RPMI8226 (cell line): Measurements from ENCODE around the gene S1PR3.
"Not testable (repeated sequence)": the region's sequence is repeated elsewhere in the genome, so short reads cannot be mapped to it uniquely, and the experiment has no call there.

Experiments
- DNase-seq: peaks from one replicate; pipeline ENCODE4 v3.0.0-alpha.2; 2015

Gene S1PR3

DNA sequence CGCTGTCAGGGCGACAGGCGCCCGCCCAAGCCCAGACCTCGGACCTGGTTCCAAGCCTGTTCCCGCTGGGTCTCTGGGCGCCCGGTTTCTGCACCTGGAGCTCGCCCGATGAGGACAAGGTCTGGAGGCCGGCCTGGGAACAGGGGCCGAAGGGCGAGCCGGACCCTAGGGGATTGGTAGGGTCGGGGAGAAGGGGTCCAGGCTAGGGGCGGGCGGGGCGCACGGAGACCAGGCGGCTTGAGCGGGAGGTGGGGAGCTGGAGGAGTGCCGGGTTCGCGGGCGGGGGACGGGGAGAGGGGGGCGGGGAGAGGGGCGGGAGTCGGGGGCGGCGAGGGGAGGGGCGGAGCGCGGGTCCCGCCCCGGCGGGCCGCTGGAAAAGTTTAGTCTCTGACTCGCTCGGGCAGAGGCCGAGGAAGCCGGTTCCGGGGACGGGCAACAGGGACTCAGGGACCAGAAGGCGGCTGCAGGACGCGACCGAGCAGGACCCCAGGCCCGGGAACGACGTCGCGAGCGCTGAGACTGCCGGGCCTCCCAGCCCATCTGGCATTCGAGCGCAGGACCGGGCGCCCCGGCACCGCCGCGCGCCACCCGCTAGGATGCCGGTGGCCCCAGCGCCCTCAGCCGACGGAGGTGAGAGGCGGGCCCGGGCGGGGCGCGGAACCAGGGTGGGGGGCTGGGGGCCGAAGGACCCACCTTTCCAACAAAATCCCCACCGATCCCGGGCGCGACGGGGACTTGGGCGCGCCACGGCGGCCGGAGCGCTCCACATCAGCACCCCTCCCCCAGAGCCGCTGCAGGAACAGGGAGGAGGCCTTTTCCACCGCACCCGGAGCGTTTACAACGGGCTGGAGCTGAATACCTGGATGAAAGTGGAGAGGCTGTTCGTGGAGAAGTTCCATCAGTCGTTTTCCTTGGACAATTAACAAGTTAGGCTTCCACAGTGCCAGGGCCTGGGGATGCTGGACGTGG lies at the start of gene S1PR3:
Gene S1PR3 (plus strand): TSS at position 403 of the 969 bp plus-strand sequence. CDS start 9,733 bp downstream, outside the sequence.
- no peak for DNase-seq

DNA sequence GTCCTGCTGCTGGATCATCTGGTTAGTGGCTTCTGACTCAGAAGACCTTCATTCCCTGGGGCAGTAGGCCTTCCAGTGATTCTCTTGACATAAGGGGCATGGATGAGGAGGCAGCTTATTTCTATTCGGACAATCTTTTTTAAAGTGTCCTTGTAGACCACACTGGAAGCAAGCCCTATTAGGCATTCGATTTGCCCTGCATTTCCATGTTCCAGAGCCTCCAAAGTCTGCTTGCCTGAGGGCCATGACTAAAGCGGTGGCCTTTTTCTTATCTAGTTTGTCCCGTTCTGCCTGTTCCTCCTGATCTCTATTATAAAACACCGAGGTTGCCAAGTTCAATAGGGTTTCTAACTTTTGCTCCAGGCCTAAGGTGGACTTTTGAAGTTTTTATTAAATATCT lies 49.7 kb upstream of the S1PR3 start:
- DNase-seq = not testable (repeated sequence)

- no peak for DNase-seq
Observed at GRCh38 chr9:88942411-88942810, 48.9 kb upstream of the S1PR3 start.

DNA sequence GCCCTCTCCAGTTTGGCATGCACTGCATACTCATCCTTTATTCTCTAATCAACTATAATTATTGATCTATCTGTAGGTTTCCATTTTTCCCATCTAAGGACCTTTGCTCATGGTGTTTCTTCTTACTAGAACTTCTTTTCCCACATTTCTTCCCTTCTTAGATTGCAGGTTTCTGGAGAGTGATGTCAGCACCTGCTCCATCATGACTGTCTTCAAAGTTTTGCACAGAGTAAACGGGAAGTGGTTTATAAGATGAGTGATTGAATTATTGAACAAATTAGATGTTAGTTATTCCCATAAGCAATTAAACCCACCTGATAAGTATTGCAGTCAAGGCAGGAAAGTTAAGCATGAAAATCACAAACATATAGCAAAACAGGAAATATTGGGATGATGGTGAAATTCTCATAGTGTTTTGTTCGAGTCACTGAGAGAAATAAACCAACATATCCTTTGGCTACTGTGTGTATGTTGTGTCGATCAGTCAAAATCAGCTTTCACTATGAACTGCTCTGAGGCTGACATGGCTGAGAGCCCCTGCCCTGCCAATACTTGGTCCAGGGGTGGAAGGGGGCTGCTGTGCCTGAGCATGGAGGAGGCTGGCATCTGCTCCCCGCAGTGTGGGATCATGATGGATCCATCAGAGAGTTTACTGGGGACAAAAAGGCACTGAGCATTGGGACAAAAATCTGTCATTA lies 45.5 kb upstream of the S1PR3 start:
- DNase-seq = no peak

GRCh38 chr9:88947581-88948573 lies 43.4 kb upstream of the S1PR3 start:
- no peak for DNase-seq

DNA sequence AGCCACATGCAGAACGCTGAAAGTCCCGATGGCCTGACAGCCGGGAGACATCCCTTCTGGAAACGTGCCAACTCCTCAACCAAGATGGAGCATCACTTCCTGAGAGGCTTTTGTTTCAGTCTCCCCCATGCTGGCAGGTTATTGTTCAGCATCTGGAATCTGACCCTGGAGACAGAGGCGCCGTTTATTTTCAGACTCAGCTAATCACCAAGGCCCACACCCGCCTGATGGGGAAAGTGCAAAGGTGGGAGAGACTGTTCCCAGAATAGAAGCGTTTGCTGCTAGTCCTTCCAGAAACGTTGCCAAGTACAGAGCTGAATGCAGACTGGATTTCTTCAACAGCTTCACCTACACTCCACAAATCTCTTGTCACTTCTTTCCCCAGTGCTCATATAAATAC lies 41.8 kb upstream of the S1PR3 start:
- DNase-seq = no peak

DNA sequence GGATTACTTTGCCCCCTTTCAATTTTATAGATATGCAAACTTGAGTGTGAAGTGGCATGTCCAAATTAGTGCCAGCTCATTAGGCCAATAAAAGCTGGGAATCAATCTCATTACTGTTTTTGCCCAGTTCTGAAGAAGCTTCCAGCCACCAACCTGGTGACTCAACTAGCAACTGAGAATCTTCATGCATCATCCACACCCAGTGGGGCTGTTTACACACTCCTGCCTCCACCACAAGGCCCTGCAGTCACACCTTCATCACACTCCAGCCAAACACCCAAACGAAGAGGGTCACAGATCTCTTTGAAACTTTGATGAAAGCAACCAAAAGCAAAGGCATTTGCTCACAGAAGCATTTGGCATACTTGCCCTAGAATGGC lies 41.3 kb upstream of the S1PR3 start:
- DNase-seq = no peak

DNA sequence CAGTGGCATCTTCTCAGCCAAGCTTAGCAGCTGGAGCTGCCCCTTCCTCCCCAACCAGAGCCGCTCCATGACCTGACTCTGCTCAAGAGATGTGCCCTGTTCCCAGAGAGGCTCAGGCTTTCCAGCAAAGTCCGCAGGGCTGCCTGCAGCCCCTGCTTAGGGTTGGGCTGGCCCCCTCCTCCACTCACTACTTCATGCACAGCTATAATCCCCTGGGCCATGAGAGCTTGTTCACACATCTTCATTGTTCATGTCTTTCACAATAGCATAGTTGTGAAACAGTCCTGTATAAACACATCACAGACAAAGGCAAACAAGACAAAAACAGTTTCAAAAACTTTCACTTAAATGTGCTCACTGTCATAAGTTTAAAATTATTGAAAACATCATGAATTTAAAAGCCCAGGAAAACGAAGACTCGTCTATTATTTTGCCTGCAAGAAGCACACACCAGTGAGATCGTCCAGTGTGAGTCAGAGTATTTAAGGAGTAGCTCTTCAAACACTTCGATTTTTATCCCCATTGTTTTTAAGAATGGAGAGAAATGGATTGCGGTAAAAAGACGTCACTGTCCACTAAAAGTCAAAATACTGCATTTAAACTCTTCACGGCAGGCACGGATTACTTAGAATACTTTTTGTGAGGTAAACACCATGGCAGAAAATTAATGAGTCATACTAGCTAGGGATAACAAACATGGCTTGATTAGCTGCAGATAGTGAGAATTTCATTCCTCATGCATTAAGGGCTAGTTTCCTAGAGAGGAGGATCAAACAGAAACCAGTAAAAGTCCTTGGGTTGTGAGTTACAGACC lies 40.7 kb upstream of the S1PR3 start:
- no peak for DNase-seq

DNA sequence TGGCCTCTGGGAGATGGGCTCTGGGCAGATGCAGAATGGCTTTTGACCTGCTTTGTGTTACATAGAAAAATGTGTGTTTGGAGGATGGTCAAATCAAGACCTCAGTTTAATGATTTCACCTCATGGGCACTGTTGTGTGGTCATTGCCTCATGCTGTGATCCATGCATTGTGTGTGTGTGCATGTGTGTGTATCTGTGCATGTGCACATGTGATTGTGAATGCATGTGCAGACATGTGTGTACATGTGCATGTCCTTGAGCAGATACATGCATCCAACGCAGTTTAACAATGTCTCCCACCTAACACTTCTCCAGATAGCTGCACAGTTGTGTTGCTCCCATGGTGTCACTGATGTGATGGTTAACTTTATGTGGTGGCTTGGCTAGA lies 40.1 kb upstream of the S1PR3 start:
- no peak for DNase-seq

DNA sequence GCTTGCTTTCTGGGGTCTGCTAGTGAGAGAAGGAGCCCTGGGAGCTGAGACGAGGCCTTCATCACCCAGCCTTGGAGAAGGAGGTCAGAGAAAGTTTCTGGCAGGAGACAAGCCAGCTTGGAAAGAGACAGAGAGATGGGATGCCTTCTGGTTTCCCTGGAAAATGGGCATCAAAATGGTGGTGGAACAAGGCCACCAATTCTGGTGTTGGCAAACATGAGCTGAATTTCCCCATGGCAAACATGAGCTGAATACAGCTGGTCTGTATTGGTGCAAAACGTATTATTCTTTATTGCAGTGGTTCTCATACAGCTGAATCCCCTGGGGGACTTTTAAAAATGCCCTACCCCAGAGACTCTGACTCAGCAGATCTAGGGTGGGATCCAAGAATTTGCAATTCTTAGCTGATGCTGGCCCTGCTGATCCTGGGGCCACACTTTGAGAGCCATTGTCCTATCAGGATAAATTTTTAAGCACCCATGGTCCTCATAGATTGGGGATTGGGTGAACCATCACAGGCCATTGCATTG lies 39.1 kb upstream of the S1PR3 start:
- DNase-seq = no peak

GRCh38 chr9:88952976-88953375 lies 38.3 kb upstream of the S1PR3 start:
- DNase-seq = no peak

DNA sequence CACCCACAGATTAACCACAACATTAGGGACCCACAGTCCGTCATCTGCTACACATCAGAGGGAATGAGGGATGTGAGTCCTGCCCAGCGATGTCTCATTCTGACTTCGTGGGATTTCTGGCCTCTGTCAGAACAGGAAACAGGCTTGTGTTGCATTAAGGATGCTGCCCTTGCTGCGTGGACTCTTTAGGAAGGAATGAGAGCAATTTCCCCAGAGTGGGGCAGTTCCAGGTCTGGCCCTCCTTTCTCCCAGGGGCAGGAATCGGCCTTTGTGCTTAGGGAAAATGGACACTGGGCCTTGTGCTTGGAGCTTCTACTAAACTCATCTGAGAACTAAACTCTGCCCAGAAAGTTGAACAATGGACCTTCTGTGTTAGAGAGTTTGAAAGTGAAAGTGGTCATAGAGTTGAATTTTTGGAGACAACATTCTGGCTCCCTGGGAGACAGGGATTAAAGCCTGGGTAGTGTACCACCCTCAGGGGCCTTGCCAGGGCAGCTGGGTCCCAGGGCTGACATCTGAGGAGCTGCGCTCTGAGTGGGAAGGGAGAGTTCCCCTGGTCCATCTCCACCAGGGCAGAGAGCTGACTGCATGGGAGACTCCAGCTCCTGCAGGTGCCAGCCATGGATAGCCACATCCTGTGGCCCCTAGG lies 37.8 kb upstream of the S1PR3 start:
- DNase-seq = no peak

GRCh38 chr9:88954066-88954465 lies 37.2 kb upstream of the S1PR3 start:
- no peak for DNase-seq

GRCh38 chr9:88957526-88957925 lies 33.7 kb upstream of the S1PR3 start:
- no peak for DNase-seq

DNA sequence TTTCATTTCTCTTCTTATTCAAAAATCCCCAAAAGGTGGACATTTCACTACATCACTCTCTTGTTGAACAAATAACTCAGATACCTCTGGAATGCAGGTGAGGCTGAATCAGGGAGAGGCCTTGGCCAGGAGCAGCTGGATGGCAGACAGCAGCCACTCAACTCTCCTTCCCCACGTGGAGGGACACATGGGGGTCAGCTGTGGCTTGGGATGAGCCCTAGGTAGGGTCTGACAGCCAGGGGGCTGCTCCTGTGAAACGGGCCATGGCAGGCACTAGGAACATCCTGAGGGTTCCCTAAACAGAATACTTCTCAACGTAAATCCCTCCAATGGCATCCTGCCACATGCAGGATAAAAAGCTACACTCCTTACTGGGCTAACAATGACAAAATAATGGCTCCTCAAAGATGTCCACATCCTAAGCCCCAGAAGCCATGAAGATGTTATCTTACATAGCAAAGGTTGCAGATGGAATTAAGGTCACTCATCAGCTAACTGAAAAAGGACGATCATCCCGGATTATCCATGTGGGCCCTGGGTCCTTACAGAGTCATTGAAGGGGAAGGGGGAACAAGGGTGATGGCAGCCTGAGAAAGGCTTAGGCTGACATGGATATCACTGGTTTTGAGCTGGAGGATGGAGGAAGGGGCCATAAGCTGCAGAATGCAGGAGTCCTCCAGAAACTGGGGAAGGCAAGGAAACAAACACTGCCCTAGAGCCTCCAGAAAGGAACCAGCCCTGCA lies 31.4 kb upstream of the S1PR3 start:
- no peak for DNase-seq

- DNase-seq = no peak
Observed at GRCh38 chr9:88960632-88961031, 30.6 kb upstream of the S1PR3 start.

DNA sequence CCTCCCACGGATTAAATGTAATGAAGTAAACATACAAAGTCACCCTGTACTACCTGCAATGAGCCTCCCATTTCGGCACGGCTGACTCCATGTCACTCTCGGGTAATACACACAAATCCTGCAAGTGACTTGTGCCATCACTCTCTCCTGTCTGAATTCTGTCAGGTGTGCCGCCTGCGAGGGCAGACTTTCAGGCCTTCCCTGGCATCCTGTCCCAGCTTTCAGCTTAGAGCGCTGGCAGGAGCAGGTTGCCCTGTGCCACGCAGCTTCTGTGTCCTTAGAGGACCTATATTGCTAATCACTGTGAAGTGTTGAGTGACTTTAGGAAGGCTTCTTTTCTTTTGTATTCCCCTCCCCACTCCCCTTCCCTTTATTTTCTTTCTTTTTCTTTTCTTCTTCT lies 25.8 kb upstream of the S1PR3 start:
- DNase-seq = no peak

GRCh38 chr9:88966894-88967676 lies 24.2 kb upstream of the S1PR3 start:
- DNase-seq = no peak

DNA sequence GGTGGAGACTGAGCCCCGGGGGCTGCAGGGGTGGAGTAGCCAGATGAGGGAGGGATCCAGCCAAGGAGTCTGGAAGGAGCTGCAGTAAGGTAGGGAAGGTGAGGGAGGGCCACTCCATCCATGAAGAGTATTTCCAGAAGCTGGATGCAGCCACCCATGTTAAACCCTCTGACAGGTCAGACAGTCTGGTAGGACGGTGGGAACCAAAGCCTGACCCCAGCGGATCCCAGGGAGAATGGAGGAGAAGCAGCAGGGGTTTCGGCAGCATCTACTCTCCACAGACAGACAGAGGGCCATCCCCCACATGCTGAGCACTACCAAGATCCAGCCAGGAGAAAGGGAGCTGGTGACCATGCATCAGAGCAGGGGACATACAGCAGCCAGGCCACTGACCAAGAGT lies 22.5 kb upstream of the S1PR3 start:
- no peak for DNase-seq
